Common myeloid progenitor, CD34-positive (primary cell): ENCODE data around the gene TMEM258.
A peak's percentile ranks its signal among the peaks of the same experiment; 100 is the strongest.

Experiments used
- CTCF ChIA-PET: fragments of 350-600 bp; sonication (Branson Sonifier 250); formaldehyde crosslinking; loops from one replicate; lab custom pipeline; 2021; ENCODE audit warnings: antibody characterized with exemption; lab: Charles Lee
- POLR2A ChIA-PET: fragments of 350-600 bp; sonication (Branson Sonifier 250); formaldehyde crosslinking; loops from one replicate; lab custom pipeline; 2021; ENCODE audit warnings: antibody characterized with exemption; lab: Charles Lee
- DNase-seq, 3 donors: peaks; one replicate each; pipeline versions ENCODE4 v3.0.0 to v3.0.0-alpha.2; 2013
- H3K27ac ChIP-seq, 2 experiments: 1 replicate in 1 of 2; 2 replicates in 1 of 2; pipeline ENCODE4 v1.7.0; 2013; ENCODE audit warnings: inconsistent platforms in 2 of 2, low read length in 2 of 2, mild to moderate bottlenecking in 2 of 2, low read depth in 1 of 2, moderate library complexity in 1 of 2; ENCODE audit not compliant: severe bottlenecking in 2 of 2, insufficient read depth in 1 of 2, poor library complexity in 1 of 2
- H3K27me3 ChIP-seq, 5 experiments: replicated peaks in 2 of 5; 1 replicate in 3 of 5; 2 replicates in 2 of 5; pipeline versions ENCODE4 v1.6.1 to v1.7.0; 2013; ENCODE audit warnings: low read length in 4 of 5, mild to moderate bottlenecking in 2 of 5, moderate library complexity in 2 of 5, inconsistent platforms in 1 of 5; ENCODE audit not compliant: insufficient read depth in 5 of 5, control insufficient read depth in 4 of 5
- H3K36me3 ChIP-seq, 4 experiments: 1 replicate in 2 of 4; 2 replicates in 2 of 4; pipeline versions ENCODE4 v1.6.1 to v1.7.0; 2013; ENCODE audit warnings: low read length in 3 of 4, control low read depth in 1 of 4, mild to moderate bottlenecking in 1 of 4; ENCODE audit not compliant: control insufficient read depth in 4 of 4, insufficient read depth in 4 of 4
- H3K4me1 ChIP-seq, 4 experiments: 1 replicate in 3 of 4; 2 replicates in 1 of 4; pipeline versions ENCODE4 v1.6.1 to v1.7.1; 2013; ENCODE audit warnings: low read length in 3 of 4, mild to moderate bottlenecking in 3 of 4, control low read depth in 1 of 4, inconsistent platforms in 1 of 4, moderate library complexity in 1 of 4; ENCODE audit not compliant: control insufficient read depth in 4 of 4, insufficient read depth in 4 of 4; ENCODE audit errors: control extremely low read depth in 1 of 4
- H3K4me3 ChIP-seq, 7 experiments: 1 replicate in 4 of 7; 2 replicates in 3 of 7; pipeline versions ENCODE4 v1.5.1 to v1.7.0; 2013; ENCODE audit warnings: mild to moderate bottlenecking in 7 of 7, low read length in 6 of 7, moderate library complexity in 6 of 7, inconsistent platforms in 2 of 7, low read depth in 2 of 7, control low read depth in 1 of 7; ENCODE audit not compliant: insufficient read depth in 4 of 7, control insufficient read depth in 1 of 7; ENCODE audit errors: extremely low read depth in 1 of 7
- H3K9me3 ChIP-seq, 5 experiments: 1 replicate in 4 of 5; 2 replicates in 1 of 5; pipeline versions ENCODE4 v1.6.1 to v1.7.1; 2013; ENCODE audit warnings: low read length in 4 of 5, mild to moderate bottlenecking in 2 of 5, inconsistent platforms in 1 of 5, low read depth in 1 of 5, moderate library complexity in 1 of 5; ENCODE audit not compliant: control insufficient read depth in 4 of 5, insufficient read depth in 2 of 5; ENCODE audit errors: control extremely low read depth in 1 of 5
- WGBS: methylation state at CpG from one replicate; pipeline ENCODE4 v1.1.5; 2013; ENCODE audit not compliant: insufficient coverage; 5-methylcytosine and 5-hydroxymethylcytosine counted together

Gene TMEM258

GRCh38 chr11:61773809-61774208, 18.6 kb downstream of the TMEM258 start:
- CTCF ChIA-PET: interaction anchor here (0.6 to 1.2 kb wide), 2 partner anchors 14 to 20 kb away, joined by 3 to 4 read pairs; no protein-coding TSS in a partner anchor
- Histone ChIP-seq H3K27ac (no peak overlapping the region), H3K4me3 (no peak overlapping the region), H3K27me3 (peaks cover 0 to 9% (median 0%) of the 10 kb centered on the region in 5 experiments), H3K36me3 (no peaks in the 10 kb centered on the region), H3K4me1 (peaks cover 0 to 17% (median 13%) of the 10 kb centered on the region in 4 experiments), H3K9me3 (no peaks in the 10 kb centered on the region)
- POLR2A ChIA-PET: no interaction called here
- no peak for DNase-seq
- 95% methylated on average over 14 of the region's 18 CpGs for WGBS

GRCh38 chr11:61773356-61773755, 19.0 kb downstream of the TMEM258 start:
- no peak for DNase-seq
- Histone ChIP-seq H3K9me3 (no peaks in the 10 kb centered on the region), H3K27ac (no peak overlapping the region), H3K4me1 (peaks cover 0 to 20% (median 13%) of the 10 kb centered on the region in 4 experiments), H3K4me3 (no peak overlapping the region), H3K36me3 (no peaks in the 10 kb centered on the region), H3K27me3 (peaks cover 0 to 7% (median 0%) of the 10 kb centered on the region in 5 experiments)
- ChIA-PET POLR2A (no interaction called here), CTCF (interaction anchor here (1.2 kb wide), 1 partner anchor 20 kb away, joined by 3 read pairs; no protein-coding TSS in a partner anchor)
- 87% methylated on average over 5 of the region's 10 CpGs for WGBS

- ChIA-PET CTCF (interaction anchor here (1.4 kb wide), 1 partner anchor 22 kb away, joined by 3 read pairs; no protein-coding TSS in a partner anchor), POLR2A (no interaction called here)
- Histone ChIP-seq H3K4me3 (no peak overlapping the region), H3K27me3 (no peaks in the 10 kb centered on the region), H3K27ac (no peak overlapping the region), H3K4me1 (peaks cover 0 to 12% (median 5%) of the 10 kb centered on the region in 4 experiments), H3K9me3 (no peaks in the 10 kb centered on the region), H3K36me3 (no peaks in the 10 kb centered on the region)
- no peak for DNase-seq
- 93% methylated on average over 3 of the region's 7 CpGs for WGBS
These were observed 20.4 kb downstream of the TMEM258 start for GRCh38 chr11:61771985-61772455.

GRCh38 chr11:61771195-61771894, 21.1 kb downstream of the TMEM258 start:
- Histone ChIP-seq H3K27me3 (no peaks in the 10 kb centered on the region), H3K36me3 (no peaks in the 10 kb centered on the region), H3K4me1 (peaks cover 0 to 12% (median under 1%) of the 10 kb centered on the region in 4 experiments), H3K4me3 (no peak overlapping the region), H3K27ac (no peak overlapping the region), H3K9me3 (no peaks in the 10 kb centered on the region)
- WGBS: 97% methylated on average over 10 of the region's 15 CpGs
- peak in 1 of 3 donors; percentile 12 for DNase-seq
- ChIA-PET CTCF (interaction anchor here (1.4 kb wide), 1 partner anchor 21 kb away, joined by 3 read pairs; no protein-coding TSS in a partner anchor), POLR2A (no interaction called here)

- CTCF ChIA-PET: no interaction called here
- DNase-seq: no peak
- Histone ChIP-seq H3K36me3 (no peaks in the 10 kb centered on the region), H3K27me3 (no peaks in the 10 kb centered on the region), H3K9me3 (no peaks in the 10 kb centered on the region), H3K4me1 (peaks cover 0 to 12% (median under 1%) of the 10 kb centered on the region in 4 experiments), H3K27ac (no peak overlapping the region), H3K4me3 (no peak overlapping the region)
- WGBS: 96% methylated on average over 5 of the region's 20 CpGs
- POLR2A ChIA-PET: no interaction called here
These were observed 22.3 kb downstream of the TMEM258 start for GRCh38 chr11:61769946-61770683.

- no peaks in the 10 kb centered on the region for H3K36me3 ChIP-seq
- ChIA-PET CTCF (interaction anchor here (0.7 kb wide), 1 partner anchor 338 kb away, joined by 4 read pairs; no protein-coding TSS in a partner anchor), POLR2A (no interaction called here)
- 97% methylated on average over 32 of the region's 33 CpGs for WGBS
- no peaks in the 10 kb centered on the region for H3K9me3 ChIP-seq
- DNase-seq: no peak
- peaks cover 0 to 12% (median under 1%) of the 10 kb centered on the region in 4 experiments for H3K4me1 ChIP-seq
- H3K27ac ChIP-seq: no peak overlapping the region
- H3K27me3 ChIP-seq: no peaks in the 10 kb centered on the region
- H3K4me3 ChIP-seq: no peak overlapping the region
These were observed 23.1 kb downstream of the TMEM258 start for GRCh38 chr11:61769169-61769920.
